SK-N-SH (cell line): Measurements from ENCODE around the gene LRFN4.

ENCODE experiments used
- EP300 ChIP-seq, 2 experiments: IDR thresholded peaks; 2 replicates each; pipeline versions ENCODE4 v1.4.0 to v1.6.1; 2012; ENCODE audit warnings: borderline replicate concordance in 1 of 2, low read depth in 1 of 2, low read length in 1 of 2
- MAX ChIP-seq: IDR thresholded peaks from 2 replicates; pipeline ENCODE4 v1.4.0; 2012; ENCODE audit warnings: low read depth
- REST ChIP-seq: IDR thresholded peaks from 2 replicates; pipeline ENCODE4 v1.6.1; 2012; ENCODE audit warnings: mild to moderate bottlenecking, low read depth, low read length, moderate library complexity
- YY1 ChIP-seq: IDR thresholded peaks from 2 replicates; pipeline ENCODE4 v1.4.0; 2012; ENCODE audit warnings: low read depth, mild to moderate bottlenecking
- TF ChIP-seq, protein P1 (sequence below): fragments of 200-600 bp; sonication (generic); IDR thresholded peaks from 2 replicates; pipeline ENCODE4 v1.6.1; 2017; ENCODE audit warnings: antibody characterized with exemption, mild to moderate bottlenecking, moderate library complexity

DNA sequence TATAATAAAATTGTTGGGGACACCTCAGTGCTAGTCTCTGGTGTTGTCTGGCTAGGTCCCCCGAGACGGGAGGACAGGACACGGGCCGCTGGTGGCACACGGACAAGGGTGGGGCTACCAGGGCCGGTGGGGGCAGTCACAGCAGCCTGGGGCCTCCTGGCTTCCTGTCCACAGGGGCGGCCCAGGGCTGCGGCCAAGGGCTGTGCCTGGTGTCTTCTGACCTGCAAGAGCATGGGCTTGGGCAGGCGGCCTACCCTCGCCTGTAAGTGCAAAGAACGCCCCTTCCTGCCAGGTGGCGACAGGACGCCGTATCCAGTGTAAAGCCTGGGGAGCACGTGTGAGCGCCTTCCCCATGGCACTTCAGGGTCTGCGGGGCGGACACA, 3.6 kb downstream of the LRFN4 start:
- TF ChIP-seq EP300 (IDR thresholded peaks at IDR 0.05; ENCODE audit: borderline replicate concordance in 1 of 2, low read depth in 1 of 2, low read length in 1 of 2) (no peak), REST (no peak), YY1 (no peak), MAX (no peak)
- TF ChIP-seq, protein P1, sequence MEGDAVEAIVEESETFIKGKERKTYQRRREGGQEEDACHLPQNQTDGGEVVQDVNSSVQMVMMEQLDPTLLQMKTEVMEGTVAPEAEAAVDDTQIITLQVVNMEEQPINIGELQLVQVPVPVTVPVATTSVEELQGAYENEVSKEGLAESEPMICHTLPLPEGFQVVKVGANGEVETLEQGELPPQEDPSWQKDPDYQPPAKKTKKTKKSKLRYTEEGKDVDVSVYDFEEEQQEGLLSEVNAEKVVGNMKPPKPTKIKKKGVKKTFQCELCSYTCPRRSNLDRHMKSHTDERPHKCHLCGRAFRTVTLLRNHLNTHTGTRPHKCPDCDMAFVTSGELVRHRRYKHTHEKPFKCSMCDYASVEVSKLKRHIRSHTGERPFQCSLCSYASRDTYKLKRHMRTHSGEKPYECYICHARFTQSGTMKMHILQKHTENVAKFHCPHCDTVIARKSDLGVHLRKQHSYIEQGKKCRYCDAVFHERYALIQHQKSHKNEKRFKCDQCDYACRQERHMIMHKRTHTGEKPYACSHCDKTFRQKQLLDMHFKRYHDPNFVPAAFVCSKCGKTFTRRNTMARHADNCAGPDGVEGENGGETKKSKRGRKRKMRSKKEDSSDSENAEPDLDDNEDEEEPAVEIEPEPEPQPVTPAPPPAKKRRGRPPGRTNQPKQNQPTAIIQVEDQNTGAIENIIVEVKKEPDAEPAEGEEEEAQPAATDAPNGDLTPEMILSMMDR = no peak
